Activated CD4-positive, alpha-beta T cell treated with anti-CD3 and anti-CD28 coated beads, Interleukin-2, amount 50 U/mL, for 48 hours (primary cell): ENCODE measurements around the gene MYO18B.

Experiments
- DNase-seq, 2 experiments: peaks; one replicate each; pipeline ENCODE4 v3.0.0-alpha.2; 2020

Gene MYO18B

GRCh38 chr22:26017932-26018331 is 275.9 kb downstream of the MYO18B start:
- DNase-seq: no peak

DNA sequence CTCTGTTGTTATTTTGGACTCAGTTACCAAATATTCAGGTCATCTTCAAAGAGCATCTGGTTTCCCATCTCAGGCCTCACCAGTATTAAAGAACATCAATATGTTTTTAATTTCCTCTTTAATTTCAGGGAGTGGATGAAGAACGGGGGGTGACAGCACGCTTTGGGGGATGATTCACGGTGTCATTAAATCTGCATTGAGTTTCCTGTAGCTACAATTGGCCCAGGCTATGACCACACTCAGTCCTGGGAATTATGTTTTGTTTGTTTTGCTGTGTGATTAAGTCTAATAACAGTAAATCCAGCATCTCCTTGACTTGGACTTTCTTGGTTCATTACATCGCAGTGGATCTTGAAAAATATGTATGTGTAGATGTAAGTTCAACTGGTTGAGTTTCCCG is 277.6 kb downstream of the MYO18B start:
- no peak for DNase-seq

DNA sequence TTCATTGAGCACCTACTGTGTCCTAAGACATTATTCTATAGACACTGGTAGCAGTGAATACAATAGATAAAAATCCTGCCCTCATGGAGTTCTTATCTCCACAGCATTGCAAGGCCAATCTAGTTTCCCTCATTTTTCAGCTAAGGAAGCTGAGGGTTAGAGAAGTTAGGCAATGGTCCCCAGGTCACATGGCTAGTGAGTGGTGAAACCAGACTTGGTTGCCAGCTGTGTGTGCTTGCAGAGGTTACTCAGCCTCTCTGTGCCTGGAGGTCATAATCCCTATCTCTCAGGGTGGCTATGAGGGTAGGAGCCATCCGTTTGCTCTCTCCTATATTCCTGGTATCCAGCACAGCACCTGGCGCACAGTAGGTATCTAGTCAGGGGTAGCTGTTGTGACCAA is 279.5 kb downstream of the MYO18B start:
- DNase-seq: no peak

GRCh38 chr22:26023104-26023775 is 281.3 kb downstream of the MYO18B start:
- DNase-seq: no peak

GRCh38 chr22:26025626-26026025 is 283.6 kb downstream of the MYO18B start:
- no peak for DNase-seq

- no peak for DNase-seq
Measured at GRCh38 chr22:26027341-26027740, 285.4 kb downstream of the MYO18B start.

GRCh38 chr22:26031641-26032040 is 289.7 kb downstream of the MYO18B start:
- DNase-seq: no peak

DNA sequence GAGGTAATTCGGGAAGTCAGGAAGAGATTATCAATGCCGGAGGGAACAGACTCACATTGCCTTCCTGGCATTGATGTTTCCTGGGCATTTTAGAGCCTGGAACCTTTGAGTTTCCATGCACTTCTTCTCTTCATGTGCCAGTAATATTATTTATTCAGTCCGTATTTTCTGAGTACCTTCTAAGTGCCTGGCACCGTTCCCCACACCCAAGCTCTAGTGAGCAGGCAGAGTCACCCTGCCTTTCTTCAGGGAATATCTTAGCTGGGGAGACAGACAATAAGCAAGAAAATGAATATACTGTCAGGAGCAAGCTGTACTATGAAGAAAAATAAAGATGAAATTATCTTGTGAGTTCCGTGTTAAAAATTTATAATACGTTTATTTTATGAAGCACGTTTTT is 291.1 kb downstream of the MYO18B start:
- DNase-seq: no peak

- no peak for DNase-seq
Measured at GRCh38 chr22:26033586-26033985, 291.6 kb downstream of the MYO18B start.

GRCh38 chr22:26035523-26035922 is 293.5 kb downstream of the MYO18B start:
- no peak for DNase-seq

DNA sequence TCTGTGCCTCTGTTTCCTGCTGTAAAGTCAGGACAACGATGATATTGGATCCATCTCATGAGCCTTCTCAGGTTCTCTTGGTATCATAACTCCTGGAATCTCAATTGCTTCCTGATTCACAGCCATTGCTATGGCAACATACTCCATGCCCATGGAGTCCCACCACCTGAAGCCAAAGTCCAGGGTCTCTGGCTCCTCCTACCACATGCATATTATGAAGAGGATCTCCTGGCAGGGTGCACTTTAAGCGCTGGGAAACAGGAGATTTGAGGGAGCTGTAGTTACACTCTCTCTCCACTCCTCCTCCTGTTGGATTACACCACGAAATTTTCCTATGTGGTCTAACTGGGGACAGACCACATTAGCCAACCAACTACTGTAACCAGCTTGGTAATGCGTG is 296.4 kb downstream of the MYO18B start:
- DNase-seq: no peak

DNA sequence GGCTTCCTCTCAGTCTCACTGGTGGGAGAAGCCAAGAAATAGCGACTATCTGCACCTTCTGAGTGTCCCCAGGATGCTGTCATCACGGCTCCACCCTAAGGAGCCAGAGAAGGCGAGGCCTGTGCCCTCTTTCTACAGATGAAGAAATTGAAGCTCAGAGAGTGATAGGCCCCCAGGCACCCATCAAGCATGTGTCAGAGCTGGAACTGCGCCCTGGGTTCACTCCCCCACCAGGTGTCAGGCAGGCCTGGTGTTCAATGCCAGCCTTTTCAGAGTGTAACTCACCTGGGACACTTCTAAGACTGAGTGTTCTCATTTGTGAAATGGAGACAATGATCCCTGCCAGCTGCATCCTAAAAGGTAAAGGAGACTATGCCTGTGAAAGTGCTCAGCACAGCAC is 299.9 kb downstream of the MYO18B start:
- no peak for DNase-seq

GRCh38 chr22:26043031-26043430 is 301.0 kb downstream of the MYO18B start:
- no peak for DNase-seq

DNA sequence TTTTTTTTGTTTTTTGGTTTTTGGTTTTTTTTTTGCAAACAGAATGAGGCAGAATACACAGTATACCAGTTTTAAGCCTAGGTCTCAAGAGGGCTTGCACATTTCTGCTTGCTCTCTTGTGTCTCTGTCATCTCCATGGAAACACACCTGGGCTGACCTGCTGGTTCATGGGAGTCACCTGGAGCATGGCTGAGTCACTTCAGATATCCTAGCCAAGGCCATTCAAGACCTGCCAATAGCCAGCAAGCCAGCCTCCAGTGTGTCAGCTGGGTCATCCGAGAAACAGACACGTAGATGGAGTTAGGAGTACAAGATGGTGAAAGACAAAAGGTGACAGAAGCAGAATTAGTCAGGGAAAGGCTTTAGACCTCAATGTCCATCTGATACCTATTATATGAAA is 303.1 kb downstream of the MYO18B start:
- DNase-seq: no peak

DNA sequence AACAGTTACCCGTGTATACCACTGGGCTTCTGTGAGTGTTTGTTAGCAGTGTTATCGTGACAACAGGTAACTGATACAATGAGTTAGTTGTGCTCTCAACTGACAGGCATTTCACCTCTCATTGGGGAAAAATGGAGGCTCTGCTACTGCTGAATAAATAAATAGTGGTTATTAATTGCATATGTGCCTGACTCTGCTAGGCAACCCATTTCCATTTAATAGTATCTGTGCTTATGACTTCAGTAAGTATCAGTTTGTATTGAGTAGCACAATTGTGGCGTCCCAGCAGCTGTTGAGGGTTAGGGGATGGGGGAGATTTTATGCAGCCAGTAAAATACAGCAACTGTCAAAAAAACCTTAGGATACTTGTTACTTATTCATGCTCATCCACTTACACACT is 303.9 kb downstream of the MYO18B start:
- no peak for DNase-seq

DNA sequence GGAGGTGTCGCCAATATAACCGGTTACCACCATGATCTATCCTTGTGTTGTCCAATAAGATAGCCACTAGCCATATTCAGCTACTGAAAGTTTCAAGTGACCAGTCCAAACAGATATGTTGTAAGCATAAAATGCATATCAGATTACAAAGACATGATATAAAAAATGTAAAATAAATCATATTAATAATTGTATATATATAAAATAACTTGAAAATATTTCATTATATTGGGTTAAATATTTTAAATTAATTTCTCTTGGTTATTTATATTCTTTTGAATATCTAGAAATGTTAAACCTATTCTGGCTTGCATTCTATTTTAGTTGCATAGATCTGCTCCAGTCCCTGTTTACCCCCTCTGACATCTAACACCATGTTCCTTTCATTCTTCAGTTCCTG is 305.5 kb downstream of the MYO18B start:
- DNase-seq: no peak

- DNase-seq: no peak
Measured at GRCh38 chr22:26047920-26048319, 305.9 kb downstream of the MYO18B start.

GRCh38 chr22:26050079-26050478 is 308.1 kb downstream of the MYO18B start:
- DNase-seq: no peak

DNA sequence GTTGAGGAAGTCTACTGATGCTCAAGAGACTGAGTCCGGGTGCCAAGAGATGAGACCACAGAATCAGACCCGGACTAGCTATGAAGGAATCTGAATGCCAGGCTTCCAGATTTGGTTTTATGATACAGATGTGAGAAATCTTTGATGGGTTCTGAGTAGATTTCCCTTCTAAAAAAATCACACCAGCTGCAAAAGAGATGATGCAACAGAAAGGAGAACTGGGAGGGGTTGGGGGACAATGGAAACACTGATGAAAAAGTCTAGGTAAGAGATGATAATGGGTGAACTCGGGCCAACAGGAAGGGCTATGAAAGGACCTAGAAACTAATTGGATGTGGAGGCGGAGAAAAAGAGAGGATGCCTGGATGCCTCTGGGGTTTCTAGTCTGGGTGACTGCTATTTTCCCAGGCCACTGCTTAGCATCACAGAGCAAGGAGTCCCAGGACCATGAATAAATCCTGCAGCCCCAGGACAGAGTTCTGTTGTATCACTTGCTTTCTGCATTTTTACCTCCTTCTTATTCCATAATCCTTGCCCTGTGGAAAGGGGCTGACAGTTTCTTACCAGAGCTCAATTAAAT is 311.8 kb downstream of the MYO18B start:
- DNase-seq: no peak

GRCh38 chr22:26054841-26055605 is 313.0 kb downstream of the MYO18B start:
- DNase-seq: no peak

GRCh38 chr22:26055693-26056092 is 313.7 kb downstream of the MYO18B start:
- no peak for DNase-seq

GRCh38 chr22:26056455-26057200 is 314.6 kb downstream of the MYO18B start:
- DNase-seq: no peak

- DNase-seq: no peak
Measured at GRCh38 chr22:26057731-26058130, 315.7 kb downstream of the MYO18B start.

- DNase-seq: no peak
Measured at GRCh38 chr22:26064048-26064447, 322.1 kb downstream of the MYO18B start.
